ENCODE measurements around the gene PTPN23. TPM values are rescaled to one million over a fixed set of nuclear protein-coding genes. Genes with fewer than 3 reads are reported as not detected.

The PTPN23 gene
- total and polyA plus RNA-seq, 9 of the 15 experiments (the other 6 are each of a cell fraction or from before 2014, with no cell fraction given), result 0.41 to 58.7 (median 7.2) TPM

DNA sequence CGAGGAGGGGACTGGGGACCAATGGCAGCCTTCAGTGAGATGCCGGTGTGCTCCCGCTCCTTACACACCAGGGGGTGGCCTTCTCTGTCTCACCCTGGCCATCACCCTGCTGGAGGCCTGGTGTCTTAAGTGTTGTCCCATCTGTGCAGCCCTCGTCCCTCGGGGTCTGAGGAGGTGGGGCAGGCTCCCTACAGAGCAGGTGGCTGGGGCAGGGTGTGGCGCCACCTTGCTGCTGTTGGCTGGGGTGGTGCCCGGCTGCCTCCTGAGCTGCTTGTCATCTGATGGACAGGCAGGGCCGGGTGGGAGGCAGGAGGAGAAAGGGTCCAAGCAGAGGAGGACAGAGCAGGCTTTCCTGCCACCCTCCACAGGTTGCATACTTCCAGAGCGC is 25.9 kb downstream of the PTPN23 start (continued):
- TF ChIP-seq MEF2A (IDR thresholded peaks at IDR 0.05; ENCODE audit: control insufficient read depth, low read depth, low read length) (no peak), TCFL5 (CRISPR knock-in tag; conservative IDR thresholded peaks at IDR 0.05) (no peak), ZFX (CRISPR knock-in tag; IDR thresholded peaks at IDR 0.05) (no peak), ZNF239 (CRISPR knock-in tag; IDR thresholded peaks at IDR 0.05) (no peak), ARHGAP35 (IDR thresholded peaks at IDR 0.05; ENCODE audit: partially characterized antibody) (no peak), PTBP1 (IDR thresholded peaks at IDR 0.05; ENCODE audit: low read depth, low read length) (no peak), CTCFL (IDR thresholded peaks at IDR 0.05; ENCODE audit: borderline replicate concordance, insufficient read depth, low read depth, low read length, poor library complexity, severe bottlenecking) (peak; percentile 43), RBFOX2 (IDR thresholded peaks at IDR 0.05; ENCODE audit: low read depth, low read length) (no peak; the same call in 1 of the 2 replicates), FIP1L1 (IDR thresholded peaks at IDR 0.05; ENCODE audit: low read depth, low read length, poor library complexity, severe bottlenecking) (no peak), GATAD2A (IDR thresholded peaks at IDR 0.05) (no peak), CC2D1A (IDR thresholded peaks at IDR 0.05) (no peak), ZNF124 (CRISPR knock-in tag; IDR thresholded peaks at IDR 0.05) (no peak), ZNF23 (CRISPR knock-in tag; IDR thresholded peaks at IDR 0.05) (no peak)
- TF ChIP-seq, protein P1, sequence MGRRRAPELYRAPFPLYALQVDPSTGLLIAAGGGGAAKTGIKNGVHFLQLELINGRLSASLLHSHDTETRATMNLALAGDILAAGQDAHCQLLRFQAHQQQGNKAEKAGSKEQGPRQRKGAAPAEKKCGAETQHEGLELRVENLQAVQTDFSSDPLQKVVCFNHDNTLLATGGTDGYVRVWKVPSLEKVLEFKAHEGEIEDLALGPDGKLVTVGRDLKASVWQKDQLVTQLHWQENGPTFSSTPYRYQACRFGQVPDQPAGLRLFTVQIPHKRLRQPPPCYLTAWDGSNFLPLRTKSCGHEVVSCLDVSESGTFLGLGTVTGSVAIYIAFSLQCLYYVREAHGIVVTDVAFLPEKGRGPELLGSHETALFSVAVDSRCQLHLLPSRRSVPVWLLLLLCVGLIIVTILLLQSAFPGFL (CRISPR knock-in tag; IDR thresholded peaks at IDR 0.05), result no peak
- TF ChIP-seq, protein P2, sequence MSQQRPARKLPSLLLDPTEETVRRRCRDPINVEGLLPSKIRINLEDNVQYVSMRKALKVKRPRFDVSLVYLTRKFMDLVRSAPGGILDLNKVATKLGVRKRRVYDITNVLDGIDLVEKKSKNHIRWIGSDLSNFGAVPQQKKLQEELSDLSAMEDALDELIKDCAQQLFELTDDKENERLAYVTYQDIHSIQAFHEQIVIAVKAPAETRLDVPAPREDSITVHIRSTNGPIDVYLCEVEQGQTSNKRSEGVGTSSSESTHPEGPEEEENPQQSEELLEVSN (IDR thresholded peaks at IDR 0.05; ENCODE audit: borderline replicate concordance in 1 of 2, extremely low read depth in 1 of 2, insufficient read depth in 1 of 2, insufficient read length in 1 of 2, low read depth in 1 of 2, low read length in 1 of 2, poor library complexity in 1 of 2, severe bottlenecking in 1 of 2), result peak; percentile 8 to 12
- TF ChIP-seq, protein P3, sequence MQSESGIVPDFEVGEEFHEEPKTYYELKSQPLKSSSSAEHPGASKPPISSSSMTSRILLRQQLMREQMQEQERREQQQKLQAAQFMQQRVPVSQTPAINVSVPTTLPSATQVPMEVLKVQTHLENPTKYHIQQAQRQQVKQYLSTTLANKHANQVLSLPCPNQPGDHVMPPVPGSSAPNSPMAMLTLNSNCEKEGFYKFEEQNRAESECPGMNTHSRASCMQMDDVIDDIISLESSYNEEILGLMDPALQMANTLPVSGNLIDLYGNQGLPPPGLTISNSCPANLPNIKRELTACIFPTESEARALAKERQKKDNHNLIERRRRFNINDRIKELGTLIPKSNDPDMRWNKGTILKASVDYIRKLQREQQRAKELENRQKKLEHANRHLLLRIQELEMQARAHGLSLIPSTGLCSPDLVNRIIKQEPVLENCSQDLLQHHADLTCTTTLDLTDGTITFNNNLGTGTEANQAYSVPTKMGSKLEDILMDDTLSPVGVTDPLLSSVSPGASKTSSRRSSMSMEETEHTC (IDR thresholded peaks at IDR 0.05), result no peak
- TF ChIP-seq, protein P4, sequence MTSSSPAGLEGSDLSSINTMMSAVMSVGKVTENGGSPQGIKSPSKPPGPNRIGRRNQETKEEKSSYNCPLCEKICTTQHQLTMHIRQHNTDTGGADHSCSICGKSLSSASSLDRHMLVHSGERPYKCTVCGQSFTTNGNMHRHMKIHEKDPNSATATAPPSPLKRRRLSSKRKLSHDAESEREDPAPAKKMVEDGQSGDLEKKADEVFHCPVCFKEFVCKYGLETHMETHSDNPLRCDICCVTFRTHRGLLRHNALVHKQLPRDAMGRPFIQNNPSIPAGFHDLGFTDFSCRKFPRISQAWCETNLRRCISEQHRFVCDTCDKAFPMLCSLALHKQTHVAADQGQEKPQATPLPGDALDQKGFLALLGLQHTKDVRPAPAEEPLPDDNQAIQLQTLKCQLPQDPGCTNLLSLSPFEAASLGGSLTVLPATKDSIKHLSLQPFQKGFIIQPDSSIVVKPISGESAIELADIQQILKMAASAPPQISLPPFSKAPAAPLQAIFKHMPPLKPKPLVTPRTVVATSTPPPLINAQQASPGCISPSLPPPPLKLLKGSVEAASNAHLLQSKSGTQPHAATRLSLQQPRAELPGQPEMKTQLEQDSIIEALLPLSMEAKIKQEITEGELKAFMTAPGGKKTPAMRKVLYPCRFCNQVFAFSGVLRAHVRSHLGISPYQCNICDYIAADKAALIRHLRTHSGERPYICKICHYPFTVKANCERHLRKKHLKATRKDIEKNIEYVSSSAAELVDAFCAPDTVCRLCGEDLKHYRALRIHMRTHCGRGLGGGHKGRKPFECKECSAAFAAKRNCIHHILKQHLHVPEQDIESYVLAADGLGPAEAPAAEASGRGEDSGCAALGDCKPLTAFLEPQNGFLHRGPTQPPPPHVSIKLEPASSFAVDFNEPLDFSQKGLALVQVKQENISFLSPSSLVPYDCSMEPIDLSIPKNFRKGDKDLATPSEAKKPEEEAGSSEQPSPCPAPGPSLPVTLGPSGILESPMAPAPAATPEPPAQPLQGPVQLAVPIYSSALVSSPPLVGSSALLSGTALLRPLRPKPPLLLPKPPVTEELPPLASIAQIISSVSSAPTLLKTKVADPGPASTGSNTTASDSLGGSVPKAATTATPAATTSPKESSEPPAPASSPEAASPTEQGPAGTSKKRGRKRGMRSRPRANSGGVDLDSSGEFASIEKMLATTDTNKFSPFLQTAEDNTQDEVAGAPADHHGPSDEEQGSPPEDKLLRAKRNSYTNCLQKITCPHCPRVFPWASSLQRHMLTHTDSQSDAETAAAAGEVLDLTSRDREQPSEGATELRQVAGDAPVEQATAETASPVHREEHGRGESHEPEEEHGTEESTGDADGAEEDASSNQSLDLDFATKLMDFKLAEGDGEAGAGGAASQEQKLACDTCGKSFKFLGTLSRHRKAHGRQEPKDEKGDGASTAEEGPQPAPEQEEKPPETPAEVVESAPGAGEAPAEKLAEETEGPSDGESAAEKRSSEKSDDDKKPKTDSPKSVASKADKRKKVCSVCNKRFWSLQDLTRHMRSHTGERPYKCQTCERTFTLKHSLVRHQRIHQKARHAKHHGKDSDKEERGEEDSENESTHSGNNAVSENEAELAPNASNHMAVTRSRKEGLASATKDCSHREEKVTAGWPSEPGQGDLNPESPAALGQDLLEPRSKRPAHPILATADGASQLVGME (CRISPR knock-in tag; IDR thresholded peaks at IDR 0.05), result no peak
